ENCODE results near the gene WDR44. TPM values are rescaled to one million over a fixed set of nuclear protein-coding genes. Genes with fewer than 3 reads are reported as not detected.
"Not testable (repeated sequence)": the region's sequence is repeated elsewhere in the genome, so short reads cannot be mapped to it uniquely, and the experiment has no call there.

WDR44 gene
- total RNA-seq, 1 experiment from 2014 or later: 16.2 TPM

DNA sequence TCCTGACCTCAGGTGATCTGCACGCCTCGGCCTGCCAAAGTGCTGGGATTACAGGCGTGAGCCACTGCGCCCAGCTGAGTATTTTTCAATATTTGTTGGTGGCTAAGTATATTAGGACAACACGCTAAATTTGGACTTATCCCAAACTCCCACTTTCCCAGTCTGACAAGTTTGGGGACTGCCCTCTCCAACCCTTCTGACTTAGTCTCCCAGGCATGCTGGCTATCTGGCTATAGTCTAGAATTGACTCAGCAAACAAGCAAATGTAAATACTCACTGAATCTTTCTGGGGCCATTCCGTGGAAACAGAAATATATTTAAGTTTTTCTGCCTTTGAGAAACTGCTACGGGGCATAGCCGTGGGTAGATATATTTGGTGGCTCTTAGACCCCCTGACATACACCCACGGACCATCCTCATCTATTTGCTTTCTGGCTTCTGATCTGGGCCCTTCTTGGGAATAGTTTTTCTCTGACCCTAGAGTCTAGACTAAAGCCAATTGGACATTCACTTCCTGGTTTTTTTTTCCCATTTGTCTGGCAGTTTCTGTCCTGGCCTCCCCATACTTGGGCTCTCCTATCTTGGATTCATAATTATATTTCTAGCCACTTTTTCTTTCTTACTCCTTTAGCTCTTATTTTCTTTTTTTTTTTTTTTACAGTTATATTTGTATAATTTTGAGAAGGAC, 138.5 kb downstream of the WDR44 start:
- H3K9me3 ChIP-seq (ENCODE audit: low read length): no peaks in the 10 kb centered on the region
- no peak overlapping the region for H3K9ac ChIP-seq (ENCODE audit: low read length)
- POLR2A ChIA-PET (ENCODE audit: unreplicated experiment): no interaction called here
- CTCF ChIA-PET: no interaction called here
- H3K4me3 ChIP-seq (ENCODE audit: low read length): no peak overlapping the region
- no TSS peak for BruUV-seq (replicated peaks)
- intact Hi-C loops (cut with micrococcal nuclease): no loop called here
- TF ChIP-seq EZH2 (IDR thresholded peaks at IDR 0.05; ENCODE audit: low read length, unreplicated experiment) (no peak), EZH2phosphoT487 (IDR thresholded peaks at IDR 0.05; ENCODE audit: borderline replicate concordance, low read length) (no peak)
- TF ChIP-seq, protein P1, sequence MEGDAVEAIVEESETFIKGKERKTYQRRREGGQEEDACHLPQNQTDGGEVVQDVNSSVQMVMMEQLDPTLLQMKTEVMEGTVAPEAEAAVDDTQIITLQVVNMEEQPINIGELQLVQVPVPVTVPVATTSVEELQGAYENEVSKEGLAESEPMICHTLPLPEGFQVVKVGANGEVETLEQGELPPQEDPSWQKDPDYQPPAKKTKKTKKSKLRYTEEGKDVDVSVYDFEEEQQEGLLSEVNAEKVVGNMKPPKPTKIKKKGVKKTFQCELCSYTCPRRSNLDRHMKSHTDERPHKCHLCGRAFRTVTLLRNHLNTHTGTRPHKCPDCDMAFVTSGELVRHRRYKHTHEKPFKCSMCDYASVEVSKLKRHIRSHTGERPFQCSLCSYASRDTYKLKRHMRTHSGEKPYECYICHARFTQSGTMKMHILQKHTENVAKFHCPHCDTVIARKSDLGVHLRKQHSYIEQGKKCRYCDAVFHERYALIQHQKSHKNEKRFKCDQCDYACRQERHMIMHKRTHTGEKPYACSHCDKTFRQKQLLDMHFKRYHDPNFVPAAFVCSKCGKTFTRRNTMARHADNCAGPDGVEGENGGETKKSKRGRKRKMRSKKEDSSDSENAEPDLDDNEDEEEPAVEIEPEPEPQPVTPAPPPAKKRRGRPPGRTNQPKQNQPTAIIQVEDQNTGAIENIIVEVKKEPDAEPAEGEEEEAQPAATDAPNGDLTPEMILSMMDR (conservative IDR thresholded peaks at IDR 0.05; ENCODE audit: low read depth, low read length): no peak
- no peak overlapping the region for H3K27ac ChIP-seq (ENCODE audit: low read length)
- no peaks in the 10 kb centered on the region for H3K36me3 ChIP-seq (ENCODE audit: low read depth, low read length)
- H3K27me3 ChIP-seq (ENCODE audit: low read length): no peaks in the 10 kb centered on the region
- H3K9me2 ChIP-seq (replicated peaks; ENCODE audit: low read length): no peaks in the 10 kb centered on the region
- H3K79me2 ChIP-seq (ENCODE audit: low read length): no peaks in the 10 kb centered on the region
- no peaks in the 10 kb centered on the region for H4K20me1 ChIP-seq (ENCODE audit: low read length)
- H2AFZ ChIP-seq (ENCODE audit: low read length): peak overlapping the region; percentile 84
- peak; percentile 51 for DNase-seq
- H3K4me1 ChIP-seq (ENCODE audit: insufficient read depth, low read length): peaks cover 7% of the 10 kb centered on the region
- H3K4me2 ChIP-seq (ENCODE audit: low read length): peak overlapping the region; percentile 60
- H3F3A ChIP-seq (ENCODE audit: low read length, unreplicated experiment): no peaks in the 10 kb centered on the region
- peak; percentile 58 for ATAC-seq

DNA sequence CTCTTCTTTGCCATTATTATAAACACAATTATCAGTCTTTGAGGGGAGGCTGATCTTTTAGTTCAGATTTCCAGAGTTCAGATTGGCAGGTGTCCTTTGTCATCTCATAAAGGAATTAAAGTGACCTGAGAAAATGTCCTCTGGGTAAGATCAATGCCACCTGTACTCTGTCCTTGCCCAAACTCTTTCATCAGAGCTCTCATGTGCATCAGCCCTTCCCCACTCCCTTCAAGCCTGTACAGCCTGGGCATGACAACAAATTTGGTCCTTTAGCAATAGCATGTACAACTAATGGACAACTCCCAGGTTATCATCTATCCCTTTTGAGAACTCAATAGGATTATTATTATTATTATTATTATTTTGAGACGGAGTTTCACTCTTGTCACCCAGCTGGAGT, 140.8 kb downstream of the WDR44 start:
- CTCF ChIA-PET; H3K27ac ChIP-seq (ENCODE audit: low read length); ATAC-seq; H3K36me3 ChIP-seq (ENCODE audit: low read depth, low read length); H3K9me3 ChIP-seq (ENCODE audit: low read length); H4K20me1 ChIP-seq (ENCODE audit: low read length); H3K4me3 ChIP-seq (ENCODE audit: low read length); intact Hi-C loops (cut with micrococcal nuclease); BruUV-seq (replicated peaks); H3K4me1 ChIP-seq (ENCODE audit: insufficient read depth, low read length); DNase-seq; H3F3A ChIP-seq (ENCODE audit: low read length, unreplicated experiment); H3K9me2 ChIP-seq (replicated peaks; ENCODE audit: low read length); H2AFZ ChIP-seq (ENCODE audit: low read length); POLR2A ChIA-PET (ENCODE audit: unreplicated experiment); H3K27me3 ChIP-seq (ENCODE audit: low read length); H3K79me2 ChIP-seq (ENCODE audit: low read length); H3K9ac ChIP-seq (ENCODE audit: low read length); H3K4me2 ChIP-seq (ENCODE audit: low read length): not testable (repeated sequence)

GRCh38 chrX:118493016-118493415, 147.1 kb downstream of the WDR44 start:
- CTCF ChIA-PET: no interaction called here
- ATAC-seq: no peak

More at GRCh38 chrX:118493016-118493415, 147.1 kb downstream of the WDR44 start:
- no peak overlapping the region for H3K4me3 ChIP-seq (ENCODE audit: low read length)
- H3K9me2 ChIP-seq (replicated peaks; ENCODE audit: low read length): no peaks in the 10 kb centered on the region
- no peaks in the 10 kb centered on the region for H3K36me3 ChIP-seq (ENCODE audit: low read depth, low read length)
- intact Hi-C loops (cut with micrococcal nuclease): no loop called here
- H2AFZ ChIP-seq (ENCODE audit: low read length): no peak overlapping the region
- BruUV-seq (replicated peaks): no TSS peak
- H4K20me1 ChIP-seq (ENCODE audit: low read length): no peaks in the 10 kb centered on the region
- POLR2A ChIA-PET (ENCODE audit: unreplicated experiment): no interaction called here
- H3K79me2 ChIP-seq (ENCODE audit: low read length): no peaks in the 10 kb centered on the region
- no peak overlapping the region for H3K4me2 ChIP-seq (ENCODE audit: low read length)
- no peaks in the 10 kb centered on the region for H3F3A ChIP-seq (ENCODE audit: low read length, unreplicated experiment)
- no peak overlapping the region for H3K9ac ChIP-seq (ENCODE audit: low read length)
- DNase-seq: no peak
- H3K9me3 ChIP-seq (ENCODE audit: low read length): no peaks in the 10 kb centered on the region
- H3K27ac ChIP-seq (ENCODE audit: low read length): no peak overlapping the region
- TF ChIP-seq, protein P1 (conservative IDR thresholded peaks at IDR 0.05; ENCODE audit: low read depth, low read length): no peak
- no peak for TF ChIP-seq EZH2phosphoT487 (IDR thresholded peaks at IDR 0.05; ENCODE audit: borderline replicate concordance, low read length)
- TF ChIP-seq EZH2 (IDR thresholded peaks at IDR 0.05; ENCODE audit: low read length, unreplicated experiment): no peak
- H3K4me1 ChIP-seq (ENCODE audit: insufficient read depth, low read length): no peaks in the 10 kb centered on the region
- H3K27me3 ChIP-seq (ENCODE audit: low read length): no peaks in the 10 kb centered on the region

All from PC-3 (cell line).